B cell (primary cell): ENCODE results near the gene NCOA4. TPM values are rescaled to one million over a fixed set of nuclear protein-coding genes. Genes with fewer than 3 reads are reported as not detected.

Experiments
- ATAC-seq: fragments of 200-7000 bp; cut with Tn5 transposase; one replicate; pipeline ENCODE4 v1.10.0; 2021; ENCODE audit warnings: low read depth, mild to moderate bottlenecking, moderate number of reproducible peaks, moderate library complexity
- CTCF ChIA-PET: fragments of 350-600 bp; sonication (Branson Sonifier 250); formaldehyde crosslinking; loops from one replicate; lab custom pipeline; 2021; ENCODE audit warnings: antibody characterized with exemption, inconsistent platforms; lab: Charles Lee
- POLR2A ChIA-PET: fragments of 350-600 bp; sonication (Branson Sonifier 250); formaldehyde crosslinking; loops from one replicate; lab custom pipeline; 2021; ENCODE audit warnings: antibody characterized with exemption; lab: Charles Lee
- DNase-seq: peaks from one replicate; pipeline ENCODE4 v3.0.0; 2013
- H2AFZ ChIP-seq: 2 replicates; pipeline ENCODE4 v1.6.1; 2012; ENCODE audit warnings: mild to moderate bottlenecking, low read depth, low read length; ENCODE audit not compliant: insufficient read depth, poor library complexity, severe bottlenecking
- H3K27ac ChIP-seq, 2 donors: 1 replicate in 1 of 2; 2 replicates in 1 of 2; pipeline ENCODE4 v1.5.1; 2012 to 2013; ENCODE audit warnings: low read length in 2 of 2, mild to moderate bottlenecking in 2 of 2, moderate library complexity in 1 of 2
- H3K27me3 ChIP-seq, 4 experiments: fragments of 200-600 bp in 1 of 4; sonication (generic) in 1 of 4; replicated peaks in 1 of 4; 1 replicate in 2 of 4; 2 replicates in 2 of 4; pipeline versions ENCODE4 v1.6.1 to v1.7.0; 2013 to 2016; ENCODE audit warnings: low read length in 3 of 4, mild to moderate bottlenecking in 2 of 4, mixed read lengths in 1 of 4, moderate library complexity in 1 of 4; ENCODE audit not compliant: insufficient read depth in 4 of 4, control insufficient read depth in 3 of 4; ENCODE audit errors: control extremely low read depth in 1 of 4
- H3K36me3 ChIP-seq, 2 experiments: replicated peaks in 1 of 2; 1 replicate in 1 of 2; 2 replicates in 1 of 2; pipeline versions ENCODE4 v1.6.1 to v1.7.1; 2013; ENCODE audit warnings: low read length in 1 of 2; ENCODE audit not compliant: insufficient read depth in 2 of 2, control insufficient read depth in 1 of 2; ENCODE audit errors: control extremely low read depth in 1 of 2, extremely low read depth in 1 of 2
- H3K4me1 ChIP-seq, 2 donors: fragments of 200-600 bp in 1 of 2; sonication (generic) in 1 of 2; 1 replicate in 1 of 2; 2 replicates in 1 of 2; pipeline versions ENCODE4 v1.5.1 to v1.6.1; 2013 to 2017; ENCODE audit warnings: low read length in 2 of 2; ENCODE audit not compliant: control insufficient read depth in 2 of 2, insufficient read depth in 2 of 2
- H3K4me2 ChIP-seq: replicated peaks from 2 replicates; pipeline ENCODE3; 2012; ENCODE audit warnings: mild to moderate bottlenecking, low read depth, low read length; ENCODE audit not compliant: poor library complexity, severe bottlenecking
- H3K4me3 ChIP-seq, 5 experiments: fragments of 200-600 bp in 1 of 5; sonication (generic) in 1 of 5; 1 replicate in 3 of 5; 2 replicates in 2 of 5; pipeline versions ENCODE4 v1.5.1 to v1.7.0; 2011 to 2016; ENCODE audit warnings: low read length in 4 of 5, mild to moderate bottlenecking in 4 of 5, low read depth in 2 of 5, control low read depth in 1 of 5, moderate library complexity in 1 of 5; ENCODE audit not compliant: insufficient read depth in 1 of 5; ENCODE audit errors: control extremely low read depth in 1 of 5, extremely low read depth in 1 of 5
- H3K79me2 ChIP-seq: fragments of 200-600 bp; sonication (generic); one replicate; pipeline ENCODE4 v1.6.0; 2016; ENCODE audit warnings: low read length; ENCODE audit not compliant: control insufficient read depth, insufficient read depth
- H3K9ac ChIP-seq: fragments of 200-600 bp; sonication (generic); 2 replicates; pipeline ENCODE4 v1.6.1; 2017; ENCODE audit warnings: mild to moderate bottlenecking, low read length, moderate library complexity
- H3K9me3 ChIP-seq, 3 donors: one replicate each; pipeline versions ENCODE4 v1.6.1 to v1.7.1; 2013; ENCODE audit warnings: low read length in 2 of 3; ENCODE audit not compliant: control insufficient read depth in 2 of 3, insufficient read depth in 1 of 3; ENCODE audit errors: control extremely low read depth in 1 of 3
- H4K20me1 ChIP-seq: 2 replicates; pipeline ENCODE4 v1.6.0; 2012; ENCODE audit warnings: mild to moderate bottlenecking, low read length; ENCODE audit not compliant: insufficient read depth, control insufficient read depth, poor library complexity, severe bottlenecking
- H3K27ac Mint-ChIP-seq: one replicate; pipeline ENCODE4 v1.8.0; 2021; ENCODE audit warnings: mixed read lengths
- H3K27me3 Mint-ChIP-seq: one replicate; pipeline ENCODE4 v1.8.0; 2021; ENCODE audit warnings: mixed read lengths
- H3K4me1 Mint-ChIP-seq: one replicate; pipeline ENCODE4 v1.8.0; 2021; ENCODE audit warnings: mixed read lengths
- H3K4me3 Mint-ChIP-seq: one replicate; pipeline ENCODE4 v1.8.0; 2021; ENCODE audit warnings: mixed read lengths
- H3K9me3 Mint-ChIP-seq: one replicate; pipeline ENCODE4 v1.8.0; 2022; ENCODE audit warnings: mixed read lengths; ENCODE audit not compliant: insufficient read depth
- EZH2 ChIP-seq: IDR thresholded peaks from 2 replicates; pipeline ENCODE4 v1.6.1; 2012; ENCODE audit warnings: borderline replicate concordance, low read depth, mild to moderate bottlenecking, moderate library complexity, low read length; ENCODE audit not compliant: insufficient read depth, poor library complexity, severe bottlenecking
- WGBS: methylation state at CpG from one replicate; pipeline ENCODE4 v1.1.5; 2013; ENCODE audit warnings: missing lambda C conversion rate; ENCODE audit not compliant: insufficient coverage; 5-methylcytosine and 5-hydroxymethylcytosine counted together
- intact Hi-C: fragments of 100-400 bp; cut with micrococcal nuclease; formaldehyde crosslinking; loops from one replicate; pipeline ENCODE4 v1.10.0; 2022
- polyA plus RNA-seq: library from polyadenylated mRNA; depleted of rRNA; stranded (reverse); fragments of >200 nt; gene quantifications from 2 replicates; pipeline ENCODE4 v1.2.3, GENCODE V29; 2012
- total RNA-seq, 2 donors: library from RNA; stranded (reverse); fragments of 120-200 nt in 1 of 2; gene quantifications; 1 replicate in 1 of 2; 2 replicates in 1 of 2; pipeline versions ENCODE4 v1.2.3 to v1.2.4, GENCODE V29; 2013 to 2022
- TF ChIP-seq, protein P1 (sequence below): fragments of 200-600 bp; IDR thresholded peaks from one replicate; pipeline ENCODE4 v1.8.0; 2022; ENCODE audit warnings: antibody characterized with exemption, mild to moderate bottlenecking

The NCOA4 gene
- total and polyA plus RNA-seq, 2 donors (not counting 1 experiment from before 2014, with no cell fraction given) = 27.1 to 69.7 TPM

DNA sequence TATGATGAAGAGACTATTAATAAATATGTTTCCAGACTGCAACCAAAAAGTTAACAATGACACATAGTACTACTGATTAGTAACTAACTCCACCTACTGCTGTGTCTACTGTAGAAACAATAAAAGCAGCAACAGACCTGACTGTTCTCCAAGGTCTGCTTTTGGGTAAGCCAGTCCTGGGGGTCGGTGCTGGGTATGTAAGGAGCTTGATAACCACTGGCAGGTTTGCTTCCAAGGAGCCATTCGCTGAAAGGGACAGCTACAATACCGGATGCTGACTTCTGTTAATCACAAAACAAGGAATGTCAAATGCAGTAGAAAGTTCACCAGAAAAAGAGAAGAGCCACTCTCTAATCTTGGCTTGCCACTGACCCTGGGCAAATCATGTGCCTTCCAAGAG, 17.7 kb downstream of the NCOA4 start:
- Mint-ChIP-seq H3K4me3 (no peak overlapping the region), H3K9me3 (no peaks in the 10 kb centered on the region), H3K4me1 (peaks cover 8% of the 10 kb centered on the region), H3K27ac (peak overlapping the region; percentile 10), H3K27me3 (no peaks in the 10 kb centered on the region)
- peaks cover 21% of the 10 kb centered on the region for H3K79me2 ChIP-seq
- peaks cover 16 to 85% of the 10 kb centered on the region in 2 experiments for H3K36me3 ChIP-seq
- no peak overlapping the region for H3K9ac ChIP-seq
- H3K27ac ChIP-seq = no peak overlapping the region
- no peak overlapping the region for H3K4me3 ChIP-seq
- POLR2A ChIA-PET = no interaction called here
- H4K20me1 ChIP-seq = peaks cover 26% of the 10 kb centered on the region
- WGBS = 96% methylated on average over 3 of the region's 3 CpGs
- H3K27me3 ChIP-seq = no peaks in the 10 kb centered on the region
- intact Hi-C loops = no loop called here
- H3K9me3 ChIP-seq = no peaks in the 10 kb centered on the region
- no peak for TF ChIP-seq EZH2
- TF ChIP-seq, protein P1, sequence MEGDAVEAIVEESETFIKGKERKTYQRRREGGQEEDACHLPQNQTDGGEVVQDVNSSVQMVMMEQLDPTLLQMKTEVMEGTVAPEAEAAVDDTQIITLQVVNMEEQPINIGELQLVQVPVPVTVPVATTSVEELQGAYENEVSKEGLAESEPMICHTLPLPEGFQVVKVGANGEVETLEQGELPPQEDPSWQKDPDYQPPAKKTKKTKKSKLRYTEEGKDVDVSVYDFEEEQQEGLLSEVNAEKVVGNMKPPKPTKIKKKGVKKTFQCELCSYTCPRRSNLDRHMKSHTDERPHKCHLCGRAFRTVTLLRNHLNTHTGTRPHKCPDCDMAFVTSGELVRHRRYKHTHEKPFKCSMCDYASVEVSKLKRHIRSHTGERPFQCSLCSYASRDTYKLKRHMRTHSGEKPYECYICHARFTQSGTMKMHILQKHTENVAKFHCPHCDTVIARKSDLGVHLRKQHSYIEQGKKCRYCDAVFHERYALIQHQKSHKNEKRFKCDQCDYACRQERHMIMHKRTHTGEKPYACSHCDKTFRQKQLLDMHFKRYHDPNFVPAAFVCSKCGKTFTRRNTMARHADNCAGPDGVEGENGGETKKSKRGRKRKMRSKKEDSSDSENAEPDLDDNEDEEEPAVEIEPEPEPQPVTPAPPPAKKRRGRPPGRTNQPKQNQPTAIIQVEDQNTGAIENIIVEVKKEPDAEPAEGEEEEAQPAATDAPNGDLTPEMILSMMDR = no peak
- CTCF ChIA-PET = no interaction called here
- no peak overlapping the region for H2AFZ ChIP-seq
- no peak for DNase-seq
- H3K4me2 ChIP-seq = no peak overlapping the region
- ATAC-seq = no peak
- H3K4me1 ChIP-seq = no peaks in the 10 kb centered on the region

DNA sequence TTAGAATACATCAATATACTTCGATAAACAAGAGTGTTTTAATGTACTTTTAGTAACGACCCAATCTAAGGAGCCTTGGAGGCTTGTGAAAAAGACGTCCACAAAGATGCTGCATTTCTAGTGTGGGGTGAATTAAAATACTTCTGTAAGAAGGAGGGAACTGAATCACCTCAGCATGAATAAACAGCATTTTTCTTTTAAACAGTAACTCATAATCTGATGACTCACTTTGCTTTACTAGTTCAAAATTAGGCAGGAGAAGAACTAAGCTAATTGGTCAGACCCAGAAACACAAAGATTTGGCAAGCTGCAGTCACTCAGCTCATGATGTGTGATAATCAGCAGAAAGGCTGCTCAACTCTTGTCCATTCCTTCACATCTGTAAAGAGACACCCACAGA, 24.2 kb downstream of the NCOA4 start:
- Histone ChIP-seq H4K20me1 (no peaks in the 10 kb centered on the region), H3K27me3 (no peaks in the 10 kb centered on the region), H3K9ac (no peak overlapping the region), H3K9me3 (no peaks in the 10 kb centered on the region), H2AFZ (no peak overlapping the region), H3K4me2 (no peak overlapping the region), H3K4me3 (no peak overlapping the region), H3K79me2 (no peaks in the 10 kb centered on the region), H3K27ac (no peak overlapping the region), H3K4me1 (no peaks in the 10 kb centered on the region), H3K36me3 (peaks cover 21 to 92% of the 10 kb centered on the region in 2 experiments)
- no peak for DNase-seq
- CTCF ChIA-PET = interaction anchor here (1.0 kb wide), 1 partner anchor 17 kb away, joined by 3 read pairs; no protein-coding TSS in a partner anchor
- Mint-ChIP-seq H3K4me3 (no peak overlapping the region), H3K27me3 (no peaks in the 10 kb centered on the region), H3K9me3 (no peaks in the 10 kb centered on the region), H3K27ac (no peak overlapping the region), H3K4me1 (no peaks in the 10 kb centered on the region)
- POLR2A ChIA-PET = no interaction called here
- WGBS = no CpG with 5 or more reads among the region's 3 CpGs
- TF ChIP-seq, protein P1 = no peak
- no peak for TF ChIP-seq EZH2
- intact Hi-C loops = no loop called here
- no peak for ATAC-seq
